IMR-90 (cell line): ENCODE data around the gene ZNF365. TPM values are rescaled to one million over a fixed set of nuclear protein-coding genes. Genes with fewer than 3 reads are reported as not detected.

ENCODE experiments used
- ATAC-seq: fragments of 200-7000 bp; cut with Tn5 transposase; 2 replicates; pipeline ENCODE4 v1.9.1; 2020; ENCODE audit warnings: low read depth, mild to moderate bottlenecking, moderate library complexity
- BruUV-seq: library from RNA; stranded (reverse); fragments of 400-500 nt; replicated peaks from 2 replicates; lab custom pipeline; 2021; lab: Mats Ljungman, UMichigan
- CTCF ChIA-PET: fragments of 300-600 bp; formaldehyde crosslinking; extraction: SDS; loops from one replicate; lab custom pipeline; 2021; ENCODE audit warnings: antibody characterized with exemption; lab: Yijun Ruan, JAX
- POLR2A ChIA-PET: fragments of 300-600 bp; sonication (Branson Sonifier 250); formaldehyde crosslinking; loops from one replicate; lab custom pipeline; 2022; ENCODE audit warnings: antibody characterized with exemption; ENCODE audit not compliant: unreplicated experiment; lab: Charles Lee
- DNase-seq: peaks from one replicate; pipeline ENCODE4 v3.0.0; 2013
- H2AFZ ChIP-seq: replicated peaks from 2 replicates; pipeline ENCODE3; 2013; ENCODE audit warnings: low read length, mild to moderate bottlenecking; ENCODE audit not compliant: poor library complexity
- H2AK5ac ChIP-seq: 2 replicates; pipeline ENCODE4 v1.6.1; 2013; ENCODE audit warnings: low read depth, low read length, inconsistent platforms
- H2AK9ac ChIP-seq: replicated peaks from 2 replicates; pipeline ENCODE3; 2013; ENCODE audit warnings: mild to moderate bottlenecking, low read depth, low read length, moderate library complexity; ENCODE audit not compliant: poor library complexity
- H2BK120ac ChIP-seq: 2 replicates; pipeline ENCODE4 v1.6.1; 2013; ENCODE audit warnings: low read depth, low read length, inconsistent platforms
- H2BK15ac ChIP-seq: 3 replicates; pipeline ENCODE4 v1.6.1; 2013; ENCODE audit warnings: low read depth, low read length, inconsistent platforms
- H2BK20ac ChIP-seq: 2 replicates; pipeline ENCODE4 v1.6.1; 2013; ENCODE audit warnings: low read depth, mild to moderate bottlenecking, inconsistent platforms, low read length, moderate library complexity
- H2BK5ac ChIP-seq: 2 replicates; pipeline ENCODE4 v1.6.1; 2013; ENCODE audit warnings: mild to moderate bottlenecking, low read depth, low read length, inconsistent platforms; ENCODE audit not compliant: poor library complexity, severe bottlenecking
- H3K14ac ChIP-seq: replicated peaks from 2 replicates; pipeline ENCODE4 v1.6.1; 2013; ENCODE audit warnings: low read depth, low read length, inconsistent platforms
- H3K18ac ChIP-seq: 2 replicates; pipeline ENCODE4 v1.6.1; 2013; ENCODE audit warnings: low read depth, low read length, control low read depth
- H3K23ac ChIP-seq: 2 replicates; pipeline ENCODE4 v1.6.1; 2013; ENCODE audit warnings: low read depth, low read length, inconsistent platforms
- H3K27ac ChIP-seq: 2 replicates; pipeline ENCODE4 v1.5.1; 2013; ENCODE audit warnings: mild to moderate bottlenecking, control low read depth, low read length; ENCODE audit not compliant: insufficient read depth
- H3K27me3 ChIP-seq: 2 replicates; pipeline ENCODE4 v1.6.1; 2013; ENCODE audit warnings: low read length; ENCODE audit not compliant: control insufficient read depth, insufficient read depth
- H3K36me3 ChIP-seq: 2 replicates; pipeline ENCODE4 v1.6.1; 2013; ENCODE audit warnings: low read length, mixed read lengths; ENCODE audit not compliant: control insufficient read depth, insufficient read depth
- H3K4ac ChIP-seq: 2 replicates; pipeline ENCODE4 v1.6.1; 2013; ENCODE audit warnings: low read depth, low read length, inconsistent platforms
- H3K4me1 ChIP-seq: 2 replicates; pipeline ENCODE4 v1.6.1; 2013; ENCODE audit warnings: low read length, mixed read lengths; ENCODE audit not compliant: control insufficient read depth, insufficient read depth
- H3K4me2 ChIP-seq: 2 replicates; pipeline ENCODE4 v1.6.1; 2013; ENCODE audit warnings: low read depth, mild to moderate bottlenecking, control low read depth, low read length, moderate library complexity
- H3K4me3 ChIP-seq: 2 replicates; pipeline ENCODE4 v1.5.1; 2013; ENCODE audit warnings: low read depth, mild to moderate bottlenecking, control low read depth, low read length, moderate library complexity; ENCODE audit not compliant: insufficient read depth
- H3K56ac ChIP-seq: 2 replicates; pipeline ENCODE4 v1.6.1; 2013; ENCODE audit warnings: low read length, inconsistent platforms; ENCODE audit not compliant: insufficient read depth; ENCODE audit errors: extremely low read depth
- H3K79me1 ChIP-seq, 2 experiments: 2 replicates each; pipeline ENCODE4 v1.6.1; 2013; ENCODE audit warnings: low read length in 2 of 2, inconsistent platforms in 1 of 2, low read depth in 1 of 2
- H3K9ac ChIP-seq: 2 replicates; pipeline ENCODE4 v1.6.1; 2013; ENCODE audit warnings: low read depth, low read length, control low read depth
- H3K9me1 ChIP-seq: 2 replicates; pipeline ENCODE4 v1.6.1; 2013; ENCODE audit warnings: low read length, inconsistent platforms; ENCODE audit not compliant: insufficient read depth
- H3K9me3 ChIP-seq: 2 replicates; pipeline ENCODE4 v1.6.1; 2013; ENCODE audit warnings: low read length; ENCODE audit not compliant: control insufficient read depth, insufficient read depth
- H4K20me1 ChIP-seq: 2 replicates; pipeline ENCODE4 v1.6.1; 2013; ENCODE audit warnings: low read length, inconsistent platforms; ENCODE audit not compliant: insufficient read depth
- H4K5ac ChIP-seq: 2 replicates; pipeline ENCODE4 v1.6.1; 2013; ENCODE audit warnings: mild to moderate bottlenecking, low read depth, low read length, control low read depth
- H4K8ac ChIP-seq, 2 experiments: 2 replicates each; pipeline ENCODE4 v1.6.1; 2013; ENCODE audit warnings: low read depth in 2 of 2, low read length in 2 of 2, control low read depth in 1 of 2, inconsistent platforms in 1 of 2
- H4K91ac ChIP-seq: 2 replicates; pipeline ENCODE4 v1.6.1; 2013; ENCODE audit warnings: low read depth, low read length, inconsistent platforms; ENCODE audit not compliant: insufficient read depth
- CEBPB ChIP-seq: IDR thresholded peaks from 2 replicates; pipeline ENCODE4 v1.6.1; 2012; ENCODE audit warnings: low read depth, low read length, improper control_type of control experiment
- CHD1 ChIP-seq: IDR thresholded peaks from 2 replicates; pipeline ENCODE4 v1.6.1; 2012; ENCODE audit warnings: low read depth, low read length, improper control_type of control experiment
- FOS ChIP-seq: fragments of 150-350 bp; IDR thresholded peaks from 2 replicates; pipeline ENCODE4 v1.6.1; 2016; ENCODE audit warnings: low read depth, low read length
- MAZ ChIP-seq: IDR thresholded peaks from 2 replicates; pipeline ENCODE4 v1.6.1; 2012; ENCODE audit warnings: low read depth, mild to moderate bottlenecking, low read length, improper control_type of control experiment, moderate library complexity, borderline replicate concordance
- MXI1 ChIP-seq: IDR thresholded peaks from 2 replicates; pipeline ENCODE4 v1.6.1; 2012; ENCODE audit warnings: low read depth, mild to moderate bottlenecking, low read length, moderate library complexity, borderline replicate concordance
- NFE2L2 ChIP-seq: fragments of 150-350 bp; IDR thresholded peaks from 2 replicates; pipeline ENCODE4 v1.6.1; 2016; ENCODE audit warnings: low read depth, mild to moderate bottlenecking, low read length
- POLR2A ChIP-seq: IDR thresholded peaks from 2 replicates; pipeline ENCODE4 v1.6.1; 2012; ENCODE audit warnings: mild to moderate bottlenecking, low read depth, low read length
- RAD21 ChIP-seq: IDR thresholded peaks from 2 replicates; pipeline ENCODE4 v1.6.1; 2012; ENCODE audit warnings: low read length, improper control_type of control experiment
- RCOR1 ChIP-seq: IDR thresholded peaks from 2 replicates; pipeline ENCODE4 v1.6.1; 2012; ENCODE audit warnings: mild to moderate bottlenecking, low read length, improper control_type of control experiment; ENCODE audit not compliant: insufficient replicate concordance
- SMC3 ChIP-seq: fragments of 150-350 bp; IDR thresholded peaks from 2 replicates; pipeline ENCODE4 v1.6.1; 2016; ENCODE audit warnings: low read depth, mild to moderate bottlenecking, antibody characterized with exemption, low read length, moderate library complexity
- WGBS, 2 experiments: methylation state at CpG; one replicate each; pipeline versions ENCODE4 v1.1.5 to v1.1.7; 2013; ENCODE audit warnings: missing lambda C conversion rate in 2 of 2; ENCODE audit not compliant: insufficient read length in 1 of 2; ENCODE audit errors: extremely low coverage in 2 of 2; 5-methylcytosine and 5-hydroxymethylcytosine counted together
- dilution Hi-C: fragments of 300-500 bp; cut with HindIII; formaldehyde crosslinking; loops from one replicate; pipeline ENCODE4 v1.14.3; 2018; ENCODE audit warnings: low sequenced_read_pairs; ENCODE audit not compliant: unreplicated experiment
- in situ Hi-C: fragments of 300-500 bp; cut with MboI; formaldehyde crosslinking; loops from 3 replicates; pipeline ENCODE4 v1.14.3; 2019; ENCODE audit warnings: low sequenced_read_pairs, inconsistent platforms, mixed read lengths
- intact Hi-C: fragments of 100-400 bp; cut with micrococcal nuclease; formaldehyde crosslinking; loops from 2 replicates; pipeline ENCODE4 v1.10.0; 2022
- polyA plus RNA-seq, 3 experiments: library from polyadenylated mRNA; depleted of rRNA; stranded (reverse); fragments of >200 nt; gene quantifications; 2 replicates each; pipeline ENCODE4 v1.2.3, GENCODE V29; 2012; ENCODE audit warnings: low replicate concordance in 1 of 3
- total RNA-seq: library from RNA; depleted of rRNA; stranded (reverse); fragments of >200 nt; gene quantifications from 2 replicates; pipeline ENCODE4 v1.2.3, GENCODE V29; 2012
- TF ChIP-seq, protein P1 (sequence below): conservative IDR thresholded peaks from 2 replicates; pipeline ENCODE4 v1.5.1; 2012; ENCODE audit warnings: mild to moderate bottlenecking, low read depth, low read length, improper control_type of control experiment
- TF ChIP-seq, protein P2 (sequence below): fragments of 150-350 bp; IDR thresholded peaks from 2 replicates; pipeline ENCODE4 v1.6.1; 2017; ENCODE audit warnings: mild to moderate bottlenecking, antibody characterized with exemption, low read length, low read depth

ZNF365 gene
- total and polyA plus RNA-seq, 2 of the 4 experiments (the other 2 are of a cell fraction) = 1.2 to 3.2 TPM

DNA sequence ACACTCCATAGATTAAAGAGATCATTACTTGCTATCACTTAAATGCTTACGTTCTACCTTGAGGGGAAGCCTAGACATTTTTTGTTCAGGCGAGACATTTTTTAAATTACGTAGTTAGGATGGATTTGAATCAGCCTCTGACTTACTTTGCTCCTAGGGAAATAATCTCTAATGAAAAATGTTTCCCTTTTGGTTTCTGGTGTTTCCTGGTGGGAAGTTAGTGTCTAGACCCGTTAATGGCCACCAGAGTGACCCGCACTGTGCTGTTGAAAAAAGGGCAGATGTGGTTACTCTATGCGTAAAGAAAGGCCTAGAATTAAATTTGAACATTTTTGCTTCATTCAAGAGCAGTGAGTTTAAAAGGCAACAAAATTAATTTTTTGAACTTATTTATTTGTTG, 3.8 kb downstream of the ZNF365 start:
- in situ Hi-C loops = no loop called here
- no peaks in the 10 kb centered on the region for H3K9me3 ChIP-seq
- no peak overlapping the region for H3K14ac ChIP-seq
- no peak for TF ChIP-seq RAD21
- no peak for TF ChIP-seq MAZ
- TF ChIP-seq MXI1 = no peak
- TF ChIP-seq POLR2A = no peak
- TF ChIP-seq, protein P1, sequence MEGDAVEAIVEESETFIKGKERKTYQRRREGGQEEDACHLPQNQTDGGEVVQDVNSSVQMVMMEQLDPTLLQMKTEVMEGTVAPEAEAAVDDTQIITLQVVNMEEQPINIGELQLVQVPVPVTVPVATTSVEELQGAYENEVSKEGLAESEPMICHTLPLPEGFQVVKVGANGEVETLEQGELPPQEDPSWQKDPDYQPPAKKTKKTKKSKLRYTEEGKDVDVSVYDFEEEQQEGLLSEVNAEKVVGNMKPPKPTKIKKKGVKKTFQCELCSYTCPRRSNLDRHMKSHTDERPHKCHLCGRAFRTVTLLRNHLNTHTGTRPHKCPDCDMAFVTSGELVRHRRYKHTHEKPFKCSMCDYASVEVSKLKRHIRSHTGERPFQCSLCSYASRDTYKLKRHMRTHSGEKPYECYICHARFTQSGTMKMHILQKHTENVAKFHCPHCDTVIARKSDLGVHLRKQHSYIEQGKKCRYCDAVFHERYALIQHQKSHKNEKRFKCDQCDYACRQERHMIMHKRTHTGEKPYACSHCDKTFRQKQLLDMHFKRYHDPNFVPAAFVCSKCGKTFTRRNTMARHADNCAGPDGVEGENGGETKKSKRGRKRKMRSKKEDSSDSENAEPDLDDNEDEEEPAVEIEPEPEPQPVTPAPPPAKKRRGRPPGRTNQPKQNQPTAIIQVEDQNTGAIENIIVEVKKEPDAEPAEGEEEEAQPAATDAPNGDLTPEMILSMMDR = no peak
- TF ChIP-seq RCOR1 = no peak
- no peak for TF ChIP-seq SMC3
- TF ChIP-seq, protein P2, sequence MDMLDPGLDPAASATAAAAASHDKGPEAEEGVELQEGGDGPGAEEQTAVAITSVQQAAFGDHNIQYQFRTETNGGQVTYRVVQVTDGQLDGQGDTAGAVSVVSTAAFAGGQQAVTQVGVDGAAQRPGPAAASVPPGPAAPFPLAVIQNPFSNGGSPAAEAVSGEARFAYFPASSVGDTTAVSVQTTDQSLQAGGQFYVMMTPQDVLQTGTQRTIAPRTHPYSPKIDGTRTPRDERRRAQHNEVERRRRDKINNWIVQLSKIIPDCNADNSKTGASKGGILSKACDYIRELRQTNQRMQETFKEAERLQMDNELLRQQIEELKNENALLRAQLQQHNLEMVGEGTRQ = no peak
- TF ChIP-seq NFE2L2 = no peak
- TF ChIP-seq CHD1 = no peak
- no peak for TF ChIP-seq FOS
- TF ChIP-seq CEBPB = no peak
- dilution Hi-C loops = no loop called here
- no peak overlapping the region for H3K18ac ChIP-seq
- H4K20me1 ChIP-seq = no peaks in the 10 kb centered on the region; the same call in 1 of the 2 replicates
- H2AK5ac ChIP-seq = no peak overlapping the region
- H2BK5ac ChIP-seq = no peak overlapping the region
- no peak overlapping the region for H3K23ac ChIP-seq
- no peak overlapping the region for H3K4me2 ChIP-seq
- H3K79me1 ChIP-seq = no peaks in the 10 kb centered on the region
- no peak overlapping the region for H3K4me3 ChIP-seq
- no peaks in the 10 kb centered on the region for H3K36me3 ChIP-seq
- DNase-seq = no peak
- no TSS peak for BruUV-seq
- H3K27me3 ChIP-seq = no peaks in the 10 kb centered on the region
- no peaks in the 10 kb centered on the region; the same call in 1 of the 2 replicates for H3K9me1 ChIP-seq
- ChIA-PET CTCF (no interaction called here), POLR2A (no interaction called here)
- H3K4ac ChIP-seq = no peak overlapping the region
- peaks cover 5% of the 10 kb centered on the region for H3K4me1 ChIP-seq
- H2BK15ac ChIP-seq = no peak overlapping the region
- H2BK20ac ChIP-seq = no peak overlapping the region
- intact Hi-C loops = no loop called here
- no peak overlapping the region for H4K8ac ChIP-seq
- no peak overlapping the region for H3K27ac ChIP-seq
- no peak overlapping the region for H3K9ac ChIP-seq
- no peak overlapping the region for H2BK120ac ChIP-seq
- no peak overlapping the region for H3K56ac ChIP-seq
- ATAC-seq = no peak
- no peak overlapping the region for H4K5ac ChIP-seq
- WGBS, 2 experiments = 92% methylated on average over 2 of the region's 6 CpGs; no CpG with 5 or more reads in 1 of the 2 experiments
- no peak overlapping the region for H4K91ac ChIP-seq
- no peak overlapping the region for H2AK9ac ChIP-seq
- H2AFZ ChIP-seq = no peak overlapping the region
